Tibial nerve (tissue), 4 donors: ENCODE measurements around the gene MYH7B.

ENCODE experiments used
- CTCF ChIP-seq, 5 experiments: fragments of 200-600 bp in 3 of 5; fragments of 450-650 bp in 2 of 5; sonication (generic) in 3 of 5; IDR thresholded peaks; one replicate each; pipeline ENCODE4 v1.5.1; 2016 to 2019; ENCODE audit warnings: antibody characterized with exemption in 5 of 5, mild to moderate bottlenecking in 3 of 5, moderate library complexity in 2 of 5
- EP300 ChIP-seq, 2 donors: sonication (generic); formaldehyde crosslinking; IDR thresholded peaks; one replicate each; pipeline ENCODE4 v1.6.1; 2017; ENCODE audit warnings: antibody characterized with exemption in 2 of 2, mild to moderate bottlenecking in 1 of 2
- POLR2A ChIP-seq, 2 donors: fragments of 450-650 bp; IDR thresholded peaks; one replicate each; pipeline ENCODE4 v1.6.1; 2017; ENCODE audit warnings: antibody characterized with exemption in 2 of 2, mild to moderate bottlenecking in 2 of 2, moderate library complexity in 2 of 2

- no peak for TF ChIP-seq POLR2A (IDR thresholded peaks at IDR 0.05)
- no peak for TF ChIP-seq CTCF (IDR thresholded peaks at IDR 0.05)
- no peak for TF ChIP-seq EP300 (IDR thresholded peaks at IDR 0.05)
These were observed 8.3 kb upstream of the MYH7B start for GRCh38 chr20:34947336-34947735.
